Umbilical cord (tissue), 2 donors: ENCODE measurements around the gene APOA5. TPM values are rescaled to one million over a fixed set of nuclear protein-coding genes. Genes with fewer than 3 reads are reported as not detected.

ENCODE experiments used
- DNase-seq: peaks from one replicate; pipeline ENCODE4 v3.0.0-alpha.2; 2015; ENCODE audit warnings: low spot score
- total RNA-seq: library from RNA; depleted of rRNA; stranded (reverse); fragments of >200 nt; gene quantifications from one replicate; pipeline ENCODE4 v1.2.3, GENCODE V29; 2014; ENCODE audit warnings: low replicate concordance; ENCODE audit not compliant: insufficient read depth

Gene APOA5
- total RNA-seq, 1 donor from 2014 or later: not detected

- no peak for DNase-seq
Measured at GRCh38 chr11:116800610-116801009, 8.9 kb upstream of the APOA5 start.

GRCh38 chr11:116798368-116798767 lies 6.7 kb upstream of the APOA5 start:
- DNase-seq: no peak

GRCh38 chr11:116797816-116798215 lies 6.1 kb upstream of the APOA5 start:
- DNase-seq: no peak

- DNase-seq: no peak
Measured at GRCh38 chr11:116796548-116796947, 4.9 kb upstream of the APOA5 start.

- DNase-seq: no peak
Measured at GRCh38 chr11:116794851-116795250, 3.2 kb upstream of the APOA5 start.

- no peak for DNase-seq
Measured at GRCh38 chr11:116793772-116794097, 2.1 kb upstream of the APOA5 start.

- no peak for DNase-seq
Measured at GRCh38 chr11:116792869-116793771, 1.4 kb upstream of the APOA5 start.

- DNase-seq: no peak
Measured at GRCh38 chr11:116792144-116792868, 627 bp upstream of the APOA5 start.

- peak; percentile 51 for DNase-seq
Measured at GRCh38 chr11:116791002-116791812, 472 bp downstream of the APOA5 start.

GRCh38 chr11:116790167-116791001 lies 1.3 kb downstream of the APOA5 start:
- no peak for DNase-seq

- no peak for DNase-seq
Measured at GRCh38 chr11:116788975-116789374, 2.7 kb downstream of the APOA5 start.

- DNase-seq: no peak
Measured at GRCh38 chr11:116788534-116788933, 3.1 kb downstream of the APOA5 start.

- peak; percentile 84 for DNase-seq
Measured at GRCh38 chr11:116787786-116788486, 3.7 kb downstream of the APOA5 start, which contains the start of gene ZPR1. ZPR1 (minus strand) TSS chr11:116788023; CDS start chr11:116787990, 33 bp downstream.

- DNase-seq: no peak
Measured at GRCh38 chr11:116787436-116787785, 4.3 kb downstream of the APOA5 start.

- no peak for DNase-seq
Measured at GRCh38 chr11:116786966-116787365, 4.7 kb downstream of the APOA5 start.

- no peak for DNase-seq
Measured at GRCh38 chr11:116786326-116786725, 5.4 kb downstream of the APOA5 start.

- DNase-seq: no peak
Measured at GRCh38 chr11:116782728-116783127, 9.0 kb downstream of the APOA5 start.

GRCh38 chr11:116778556-116778955 lies 13.1 kb downstream of the APOA5 start:
- DNase-seq: no peak

- no peak for DNase-seq
Measured at GRCh38 chr11:116777056-116777455, 14.6 kb downstream of the APOA5 start.

GRCh38 chr11:116776522-116776984 lies 15.1 kb downstream of the APOA5 start:
- DNase-seq: no peak
